Epithelial cell of prostate (primary cell): Measurements from ENCODE around the gene PANK4.

Experiments used
- DNase-seq: peaks from one replicate; pipeline ENCODE4 v3.0.0-alpha.2; 2011; ENCODE audit warnings: low read depth, low spot score
- H3K27ac ChIP-seq: fragments of 450-650 bp; 2 replicates; pipeline ENCODE4 v1.5.1; 2017; ENCODE audit warnings: mild to moderate bottlenecking

Gene PANK4

DNA sequence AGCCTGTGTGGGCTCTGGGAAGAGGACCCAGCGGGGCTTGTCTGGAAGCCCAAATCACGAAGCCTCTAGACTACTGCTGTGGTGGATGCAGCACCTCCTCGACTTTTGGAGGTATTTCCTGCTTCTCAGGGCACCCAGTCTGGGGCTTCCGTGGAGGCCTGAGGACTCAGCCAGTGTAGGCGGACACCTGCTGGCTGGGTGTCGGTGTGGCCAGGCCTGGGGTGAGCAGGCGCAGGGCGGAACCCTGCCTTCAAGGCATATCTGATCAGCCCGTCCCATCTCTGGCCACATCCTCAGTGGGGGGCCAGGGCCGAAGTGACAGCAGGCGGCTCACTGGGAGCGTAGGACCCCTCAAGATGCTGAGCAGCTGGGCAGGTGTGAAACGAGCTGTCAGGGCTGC lies 43.4 kb downstream of the PANK4 start:
- no peak for DNase-seq
- no peak overlapping the region for H3K27ac ChIP-seq

DNA sequence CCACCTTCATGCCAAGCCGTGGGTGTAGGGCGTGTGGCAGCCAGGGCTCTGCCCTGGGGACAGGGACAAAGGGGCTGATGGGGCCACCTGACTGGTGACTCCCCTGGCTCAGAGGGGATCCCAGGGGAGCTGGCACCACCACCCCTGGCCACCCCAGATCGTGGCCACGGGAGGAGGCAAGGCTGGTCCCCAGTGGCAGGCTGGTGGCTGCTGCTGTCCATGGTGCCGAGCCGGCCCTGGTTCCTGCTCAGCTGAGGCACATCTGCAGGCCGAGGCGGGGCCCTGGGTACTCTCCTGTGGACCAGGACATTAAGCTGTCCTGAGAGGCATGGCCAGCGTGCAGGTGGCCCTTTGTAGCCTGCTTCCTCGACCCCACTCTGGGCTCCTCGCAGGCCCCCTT lies 43.8 kb downstream of the PANK4 start:
- no peak for DNase-seq
- H3K27ac ChIP-seq: no peak overlapping the region

DNA sequence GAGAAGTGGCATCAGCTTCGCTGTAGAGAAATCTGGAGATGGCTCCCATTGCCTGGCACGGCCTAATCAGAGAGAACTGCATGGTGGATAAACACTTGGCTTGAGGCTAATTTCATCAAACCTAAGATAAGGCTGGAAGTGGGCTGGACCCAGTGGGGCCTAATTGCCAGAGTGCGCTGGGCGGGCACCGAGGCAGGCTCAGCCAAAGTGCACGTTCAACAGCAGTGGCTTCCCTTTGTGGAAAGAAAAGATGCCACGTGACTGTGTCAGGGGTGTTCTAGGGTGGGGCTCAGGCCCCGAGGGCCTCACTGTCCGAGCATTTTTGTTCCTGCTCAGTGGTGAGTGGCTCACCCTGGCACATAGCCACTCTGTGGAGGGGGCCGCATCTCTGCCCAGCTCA lies 44.5 kb downstream of the PANK4 start:
- H3K27ac ChIP-seq: no peak overlapping the region
- no peak for DNase-seq

DNA sequence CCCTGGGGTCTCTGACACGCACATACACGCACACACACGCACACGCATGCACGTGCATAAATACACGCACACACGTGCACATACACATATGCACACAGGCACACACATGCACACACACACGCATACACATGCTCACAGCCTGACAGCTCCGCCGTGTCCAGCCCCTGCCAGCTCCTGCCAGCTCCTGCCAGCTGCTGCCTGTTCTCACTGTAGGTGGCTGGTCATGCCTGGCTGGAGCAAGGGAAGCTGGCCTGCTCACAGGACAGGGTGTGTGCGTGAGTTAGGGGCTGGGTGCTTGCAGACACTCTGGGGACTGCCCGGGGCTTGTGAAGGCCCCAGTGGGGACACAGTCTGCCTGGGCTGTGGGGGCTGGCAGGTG lies 45.4 kb downstream of the PANK4 start:
- H3K27ac ChIP-seq: no peak overlapping the region
- DNase-seq: no peak

DNA sequence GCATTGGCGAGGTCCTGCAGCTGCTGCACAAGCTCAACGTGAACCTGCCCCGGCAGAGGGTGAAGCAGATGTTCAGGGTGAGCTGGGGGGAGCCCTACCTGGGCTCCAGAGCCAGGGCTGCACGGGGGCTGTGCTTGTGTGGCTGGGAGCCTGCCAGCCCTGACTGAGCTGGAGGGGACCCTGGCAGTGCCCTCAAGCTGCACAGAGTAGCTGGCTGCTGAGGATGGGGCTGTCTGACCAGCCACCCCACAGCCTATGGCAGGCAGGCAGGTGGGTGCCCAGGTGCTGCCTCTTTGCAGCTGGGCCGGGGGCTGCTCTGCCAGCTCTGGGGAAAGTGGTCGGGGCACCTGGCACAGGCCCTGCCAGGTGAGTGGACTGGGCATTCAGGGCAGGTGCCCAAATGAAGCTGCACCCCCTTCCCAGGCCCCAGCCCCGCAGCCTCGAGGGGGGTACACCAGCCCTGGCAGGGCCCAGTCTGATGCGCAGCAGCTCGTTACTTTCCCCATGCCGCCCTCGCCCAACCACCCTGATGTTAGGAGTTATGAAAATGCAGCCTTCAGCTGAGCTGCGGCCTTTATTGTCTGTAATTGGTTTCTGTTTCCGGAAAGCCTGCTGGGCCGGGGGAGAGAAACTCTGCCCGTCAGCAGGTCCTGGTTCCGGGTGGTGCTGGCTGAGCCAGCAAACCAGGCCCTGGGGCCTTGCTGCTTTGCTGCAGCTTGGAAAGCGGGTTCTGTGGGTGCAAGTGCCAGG lies 46.0 kb downstream of the PANK4 start:
- H3K27ac ChIP-seq: no peak overlapping the region
- no peak for DNase-seq

DNA sequence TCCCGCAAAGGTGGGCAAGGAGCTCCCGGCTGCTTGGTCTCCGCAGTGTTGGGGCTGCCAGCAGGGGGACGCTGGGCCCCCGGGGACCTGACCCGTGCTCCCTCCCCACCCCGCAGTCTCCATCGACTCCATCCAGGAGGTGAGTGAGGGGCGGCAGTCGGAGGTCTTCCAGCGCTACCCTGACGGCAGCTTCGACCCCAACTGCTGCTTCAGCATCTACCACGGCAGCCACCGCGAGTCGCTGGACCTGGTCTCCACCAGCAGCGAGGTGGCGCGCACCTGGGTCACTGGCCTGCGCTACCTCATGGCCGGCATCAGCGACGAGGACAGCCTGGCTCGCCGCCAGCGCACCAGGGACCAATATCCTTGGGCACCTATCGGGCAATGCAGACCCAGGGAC lies 46.8 kb downstream of the PANK4 start:
- no peak for DNase-seq
- no peak overlapping the region for H3K27ac ChIP-seq

DNA sequence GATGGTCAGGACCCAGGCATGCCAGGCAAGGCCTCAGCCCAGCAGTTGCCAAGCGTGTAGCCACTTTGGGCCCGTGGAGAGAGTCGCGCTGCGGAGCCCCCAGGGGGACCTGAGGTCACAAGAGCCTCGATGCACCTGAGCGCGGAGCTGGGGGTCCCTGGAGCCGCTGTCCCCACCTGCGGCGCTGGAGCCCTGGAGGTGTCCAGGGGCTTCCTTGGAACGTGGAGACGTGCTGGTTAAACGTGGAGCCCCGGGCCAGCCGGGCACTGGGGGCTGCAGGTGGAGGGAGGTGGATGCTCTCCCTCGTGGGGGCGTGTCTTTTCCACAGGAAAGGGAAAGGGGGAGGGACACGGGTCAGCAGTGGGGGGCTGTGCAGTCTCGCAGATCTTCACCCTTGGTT lies 47.2 kb downstream of the PANK4 start:
- no peak for DNase-seq
- H3K27ac ChIP-seq: no peak overlapping the region

DNA sequence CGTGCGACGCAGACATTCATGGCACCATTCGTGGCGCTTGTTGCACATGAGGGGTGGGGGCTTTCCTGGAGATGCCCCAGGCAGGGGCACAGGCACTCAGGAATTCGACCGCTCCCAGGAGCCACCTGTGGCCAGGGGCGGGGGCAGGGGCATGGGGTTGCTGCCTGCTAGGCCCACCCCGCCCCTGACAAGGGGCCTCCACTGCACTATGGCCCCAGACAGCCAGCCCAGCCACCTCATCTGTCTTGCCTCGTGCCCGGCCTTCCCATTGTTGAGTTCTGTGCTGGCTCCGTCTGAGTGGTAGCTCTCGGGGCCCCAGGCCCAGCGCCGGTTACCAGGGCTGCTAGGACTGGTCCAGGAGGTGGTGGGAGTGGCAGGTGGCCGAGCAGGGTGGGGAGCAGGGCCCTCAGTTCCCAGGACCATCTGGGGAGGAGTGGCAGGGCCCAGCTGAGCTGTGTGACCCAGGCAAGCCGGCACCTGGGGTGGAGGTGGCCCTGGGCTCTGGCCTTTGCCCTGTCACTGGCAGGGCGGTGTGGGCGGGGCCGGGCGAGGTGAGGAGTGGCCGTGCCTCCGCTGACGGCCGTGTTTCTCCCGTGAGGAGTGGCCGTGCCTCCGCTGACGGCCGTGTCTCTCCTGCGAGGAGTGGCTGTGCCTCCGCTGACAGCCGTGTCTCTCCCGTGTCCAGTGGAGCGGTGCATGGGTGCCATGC lies 48.5 kb downstream of the PANK4 start:
- DNase-seq: no peak
- H3K27ac ChIP-seq: no peak overlapping the region

DNA sequence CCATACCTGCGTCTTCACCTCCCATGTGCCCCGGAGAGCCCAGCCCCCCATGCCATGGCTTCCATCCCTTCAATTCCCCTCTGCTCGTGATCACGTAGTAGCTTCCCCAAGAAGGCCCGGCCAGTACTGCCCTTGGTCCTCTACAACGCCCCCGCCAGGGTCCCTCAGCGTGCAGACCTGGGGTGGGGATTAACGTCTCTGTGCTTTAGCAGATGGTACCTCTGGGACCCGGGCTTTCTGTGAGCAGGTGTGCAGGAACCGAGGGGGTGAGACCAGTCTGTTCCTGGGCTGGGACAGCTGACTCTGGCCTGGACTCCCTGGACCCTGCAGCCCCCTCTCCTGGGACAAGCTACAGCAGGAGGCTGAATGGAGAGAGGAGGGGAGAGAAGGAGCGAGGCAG lies 49.1 kb downstream of the PANK4 start:
- no peak overlapping the region for H3K27ac ChIP-seq

DNA sequence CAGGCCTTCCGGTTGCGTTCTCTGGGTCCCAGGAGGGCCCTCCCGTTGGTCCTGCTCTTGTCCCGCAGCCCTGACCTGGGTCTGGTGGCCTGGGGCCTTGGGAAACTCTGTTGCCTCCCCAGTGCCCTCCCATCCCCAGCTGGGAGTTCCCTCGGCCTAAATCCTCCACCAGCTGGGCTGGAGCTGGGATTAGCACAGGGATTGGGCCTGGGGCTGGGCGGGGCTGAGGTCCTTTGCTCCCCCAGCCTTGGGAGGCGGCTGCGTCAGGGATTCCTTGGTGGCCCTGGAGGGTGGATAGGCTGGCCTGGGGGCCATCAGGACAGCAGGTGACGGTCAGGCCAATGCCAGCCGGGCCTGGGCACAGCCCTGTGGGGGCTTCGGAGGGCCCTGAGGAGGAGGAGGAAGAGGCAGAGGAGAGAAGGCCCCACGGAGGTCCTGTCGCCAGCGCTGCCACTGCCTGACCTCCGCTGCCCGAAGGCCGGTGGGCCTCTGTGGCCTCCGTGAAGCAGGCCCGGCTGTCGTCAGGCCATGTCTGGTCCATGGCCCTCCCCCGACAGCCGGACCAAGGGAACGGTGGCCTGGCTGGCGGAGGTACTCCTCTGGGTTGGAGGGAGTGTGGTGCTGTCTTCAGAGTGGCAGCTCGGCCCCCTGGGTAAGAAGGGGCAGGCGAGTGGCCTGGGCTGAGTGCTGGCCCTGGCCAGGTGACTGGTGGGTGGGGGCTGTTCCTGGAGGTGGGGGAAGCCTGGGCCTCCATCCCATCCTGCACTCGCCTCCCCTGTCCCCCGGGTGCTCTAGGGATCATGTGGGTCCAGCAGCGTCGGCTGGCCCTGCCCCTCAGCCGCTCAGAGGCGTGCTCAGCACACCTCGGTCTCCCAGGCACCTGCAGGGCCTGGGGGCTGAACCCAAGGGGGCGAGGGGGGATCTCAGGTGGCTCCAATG lies 50.1 kb downstream of the PANK4 start, which contains the start of gene PLCH2:
Gene PLCH2 (plus strand): TSS at position 229 of the 939 bp plus-strand sequence. CDS start 300 bp downstream, at position 529.
- no peak for DNase-seq
- H3K27ac ChIP-seq: no peak within 1 kb of the TSS

More for the DNA sequence above, 49.1 kb downstream of the PANK4 start:
- DNase-seq: no peak

DNA sequence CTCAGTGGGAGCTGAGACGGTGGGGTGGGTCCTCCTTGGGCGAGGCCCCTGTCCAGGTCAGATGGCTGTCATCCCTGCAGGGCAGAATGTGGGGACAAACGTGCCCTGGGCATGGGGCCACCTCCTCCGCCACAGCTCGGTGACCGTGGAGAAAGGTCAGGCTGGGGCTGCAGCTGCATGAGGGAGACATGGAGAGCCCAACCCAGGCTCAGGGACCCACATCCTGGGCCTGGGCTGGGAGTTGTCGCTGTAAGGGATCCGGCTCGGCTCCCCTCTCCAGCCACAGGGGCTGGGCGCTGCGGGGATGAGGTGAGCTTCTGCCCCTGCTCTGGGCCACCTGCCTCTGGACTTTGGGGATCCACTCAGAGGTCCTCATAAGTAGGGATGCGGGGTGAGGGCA lies 50.8 kb downstream of the PANK4 start:
- DNase-seq: no peak
- H3K27ac ChIP-seq: no peak overlapping the region

DNA sequence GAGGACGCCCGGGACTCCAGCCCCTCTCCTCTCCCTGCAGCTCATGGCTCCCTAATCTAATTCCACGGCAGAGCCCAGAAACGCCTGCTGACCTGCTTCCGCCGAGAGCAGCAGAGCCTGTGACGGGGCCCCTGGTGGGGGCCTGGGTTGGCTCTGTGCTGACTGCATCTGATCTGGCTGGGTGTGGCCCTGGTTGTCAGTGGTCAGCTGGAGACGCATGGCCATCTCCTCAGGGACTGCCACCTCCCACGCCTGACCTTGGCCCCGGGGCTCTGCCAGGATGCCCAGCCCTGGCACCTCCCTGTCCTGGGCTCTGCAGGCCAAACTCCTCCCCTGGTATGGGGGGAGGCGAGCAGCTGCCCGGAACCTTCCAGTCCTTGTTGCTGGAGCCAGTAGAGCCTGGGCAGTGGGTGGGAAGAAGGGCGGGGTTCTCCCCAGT lies 51.4 kb downstream of the PANK4 start:
- H3K27ac ChIP-seq: no peak overlapping the region
- no peak for DNase-seq

DNA sequence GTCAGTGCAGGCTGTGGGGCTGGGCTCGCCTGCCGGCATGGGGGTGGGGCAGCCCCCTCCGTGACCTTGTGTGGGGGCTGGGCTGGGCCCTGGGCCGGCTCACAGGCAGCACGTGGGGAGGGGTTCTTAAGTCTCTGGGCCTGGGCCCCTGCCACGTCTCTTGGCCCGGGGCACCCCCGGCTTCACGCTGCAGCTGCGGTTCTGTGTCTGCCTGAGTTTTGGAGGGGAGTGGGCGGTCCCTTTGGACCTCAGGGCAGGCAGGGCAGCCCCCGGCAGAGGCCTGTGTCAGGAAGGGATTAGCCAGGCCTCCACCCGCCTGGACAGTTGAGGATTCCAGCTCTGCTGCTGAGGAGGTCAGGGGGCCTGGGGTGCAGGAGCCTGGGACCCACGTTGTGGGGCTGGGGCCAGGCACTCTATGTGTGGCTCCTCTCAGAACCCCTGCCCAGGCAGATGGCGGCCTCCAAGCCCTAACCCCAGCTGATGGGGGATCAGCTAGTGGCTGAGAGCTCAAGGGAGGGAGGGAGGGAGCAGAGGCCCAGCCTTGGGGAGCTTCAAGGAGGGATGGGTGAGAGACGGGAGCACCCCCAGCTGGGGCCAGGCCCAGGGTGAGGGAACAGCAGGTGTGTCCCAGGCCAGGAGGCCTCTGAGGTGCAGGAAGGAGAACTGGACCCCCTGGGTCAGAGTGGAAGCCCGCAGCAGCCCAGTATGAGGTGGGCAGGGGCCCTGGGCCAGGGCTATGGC lies 52.1 kb downstream of the PANK4 start:
- no peak for DNase-seq
- H3K27ac ChIP-seq: no peak overlapping the region

DNA sequence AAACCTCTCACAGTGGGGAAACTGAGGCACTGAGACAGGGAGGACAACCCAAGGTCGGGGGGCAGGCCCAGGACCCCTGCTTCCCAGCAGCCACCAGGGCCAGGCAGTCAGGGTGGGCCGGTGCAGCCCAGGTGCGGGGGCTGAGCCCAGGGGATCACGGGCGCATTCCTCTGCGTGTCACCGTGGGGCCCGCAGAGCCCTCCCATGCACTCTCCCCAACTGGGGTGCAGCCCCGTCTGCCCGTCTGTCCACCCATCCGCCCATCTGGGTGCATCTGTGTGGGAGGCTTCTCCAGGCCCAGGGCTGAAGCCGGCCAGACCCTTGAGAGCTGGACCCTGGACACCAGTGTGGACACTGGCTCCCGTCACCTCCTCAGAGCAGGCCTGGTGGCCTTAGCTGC lies 53.2 kb downstream of the PANK4 start:
- DNase-seq: no peak
- H3K27ac ChIP-seq: no peak overlapping the region

DNA sequence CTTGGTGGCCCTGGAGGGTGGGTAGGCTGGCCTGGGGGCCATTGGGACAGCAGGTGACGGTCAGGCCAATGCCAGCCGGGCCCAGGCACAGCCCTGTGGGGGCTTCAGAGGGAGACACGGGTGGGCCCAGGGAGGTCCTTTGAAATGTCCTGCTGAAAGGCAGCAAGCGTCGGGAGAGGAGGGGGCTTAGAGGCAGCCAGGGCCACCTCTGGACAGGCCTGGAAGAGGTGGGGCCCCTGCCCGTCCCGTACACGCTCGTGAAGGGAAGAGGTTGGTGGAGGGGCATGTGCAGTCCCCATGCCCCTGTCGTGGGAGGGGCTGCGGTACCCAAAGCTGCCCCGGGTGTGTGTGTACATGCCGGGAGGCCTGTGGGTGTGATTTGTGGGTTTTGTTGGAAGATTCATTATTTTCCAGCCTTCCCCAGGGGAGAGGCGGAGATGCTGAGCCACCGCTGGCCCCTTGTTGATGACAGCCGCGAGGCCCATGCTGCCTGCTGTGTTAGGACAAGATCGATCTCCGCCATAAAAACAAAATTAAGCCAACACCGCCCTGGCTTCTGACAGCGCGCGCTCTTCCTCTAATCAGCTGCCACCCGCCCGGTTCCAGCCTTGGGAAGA lies 53.7 kb downstream of the PANK4 start:
- no peak for DNase-seq

DNA sequence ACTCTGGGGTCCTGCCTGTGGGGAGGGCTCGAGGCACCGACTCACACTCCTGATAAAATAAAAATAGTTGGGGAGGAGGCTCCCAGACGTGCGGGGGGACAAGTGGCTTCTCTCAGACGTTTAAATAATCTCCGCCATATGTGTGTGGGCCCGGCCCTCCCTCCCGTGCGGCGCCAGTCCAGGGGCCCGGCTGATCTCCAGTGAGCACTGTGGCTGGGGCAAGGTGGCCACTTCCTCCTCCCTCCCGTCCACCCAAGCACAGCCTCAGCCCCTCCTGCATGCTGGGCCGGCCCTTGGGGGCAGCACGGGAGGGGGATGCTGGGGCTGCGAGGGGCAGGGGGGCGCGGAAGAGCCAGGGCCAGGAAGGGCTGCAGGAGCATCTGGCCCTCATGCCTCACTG lies 54.3 kb downstream of the PANK4 start:
- H3K27ac ChIP-seq: no peak overlapping the region
- no peak for DNase-seq

More for the DNA sequence above, 53.7 kb downstream of the PANK4 start:
- no peak overlapping the region for H3K27ac ChIP-seq

DNA sequence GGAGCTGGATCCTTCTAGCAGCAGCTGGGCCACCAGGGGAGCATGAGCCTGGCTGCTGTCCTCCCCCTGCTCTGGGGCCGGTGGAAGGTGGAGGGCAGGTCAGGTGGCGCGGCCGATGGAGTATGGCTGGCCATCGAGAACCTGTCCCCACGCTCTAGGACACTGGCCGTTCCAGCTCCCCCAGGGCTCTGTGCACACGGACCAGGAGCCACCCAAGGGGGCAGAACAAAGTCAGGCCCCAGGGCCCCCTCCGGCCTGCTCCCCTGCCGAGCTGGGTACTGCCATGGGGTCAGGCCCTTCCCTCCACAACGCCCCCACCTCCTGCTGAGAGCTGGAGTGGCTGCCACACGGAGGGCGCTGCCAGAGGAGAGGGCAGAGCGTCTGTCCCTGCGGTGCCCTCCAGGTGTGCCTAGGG lies 54.8 kb downstream of the PANK4 start:
- DNase-seq: no peak
- H3K27ac ChIP-seq: no peak overlapping the region

DNA sequence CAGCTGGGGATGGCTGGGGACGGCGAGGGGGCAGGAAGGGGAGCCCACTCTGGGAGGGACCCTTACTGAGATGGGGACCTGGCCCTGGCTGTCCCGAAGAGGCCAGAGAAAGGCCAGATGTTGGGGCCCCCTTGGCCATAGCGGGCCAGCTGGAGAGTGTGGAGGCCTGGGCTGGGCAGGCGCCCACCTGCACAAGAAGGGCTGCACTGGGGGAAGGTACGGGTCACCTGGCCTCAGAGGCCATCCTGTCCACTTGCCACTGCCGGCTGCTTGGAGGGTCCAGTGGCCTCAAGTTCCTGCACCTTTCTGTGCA lies 55.3 kb downstream of the PANK4 start:
- H3K27ac ChIP-seq: no peak overlapping the region
- no peak for DNase-seq

DNA sequence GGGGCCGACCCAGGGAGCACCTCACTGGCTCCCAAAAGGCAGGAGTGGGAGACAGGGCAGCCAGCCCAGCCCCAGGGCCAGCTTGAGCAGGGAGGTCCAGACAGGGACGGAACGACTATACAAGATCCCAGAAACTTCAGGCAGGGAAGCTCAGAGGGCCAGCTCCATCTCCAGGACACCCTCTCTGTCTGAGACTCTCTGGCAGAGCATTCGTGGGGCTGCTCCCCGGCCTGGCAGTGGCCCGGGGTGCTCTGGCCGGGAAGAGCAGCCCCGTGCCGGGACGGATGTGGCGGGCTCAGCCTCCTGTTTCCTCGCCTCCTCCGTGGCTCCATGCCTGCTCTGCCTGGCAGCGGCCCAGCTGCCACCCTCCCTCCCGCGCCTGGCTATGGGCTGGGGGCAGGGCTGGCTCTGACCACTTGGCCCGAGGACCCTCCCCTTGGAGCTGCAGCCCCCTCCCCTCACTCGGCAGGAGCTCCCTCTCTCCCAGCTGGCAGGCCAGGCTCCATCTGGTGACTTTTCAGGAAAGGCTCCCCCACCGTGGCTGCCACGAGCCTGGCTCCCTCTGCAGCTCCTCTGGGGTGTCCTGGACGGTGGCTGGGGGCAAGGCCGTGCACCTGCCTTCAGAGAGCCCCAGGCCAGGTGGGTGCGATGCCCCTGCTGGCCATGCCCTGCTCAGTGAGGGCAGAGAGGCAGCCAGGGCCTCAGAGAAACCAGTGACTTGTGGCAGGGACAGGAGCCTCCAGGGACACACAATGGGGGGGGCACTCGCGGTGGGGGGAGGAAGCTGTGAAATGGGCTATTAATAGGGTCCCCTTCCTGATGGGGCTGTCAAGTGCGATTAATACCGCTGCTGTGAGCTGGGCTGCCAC lies 55.9 kb downstream of the PANK4 start:
- no peak for DNase-seq
- H3K27ac ChIP-seq: no peak overlapping the region
